H7 (cell line): Measurements from ENCODE around the gene B3GNT5. TPM values are rescaled to one million over a fixed set of nuclear protein-coding genes. Genes with fewer than 3 reads are reported as not detected.

Experiments used
- DNase-seq: peaks from one replicate; pipeline ENCODE4 v3.0.0; 2012
- H3K27me3 ChIP-seq: 2 replicates; pipeline ENCODE4 v1.6.0; 2011; ENCODE audit warnings: mild to moderate bottlenecking, low read length; ENCODE audit not compliant: control insufficient read depth, insufficient read depth
- H3K36me3 ChIP-seq: replicated peaks from 2 replicates; pipeline ENCODE4 v1.5.1; 2011; ENCODE audit warnings: low read length; ENCODE audit not compliant: control insufficient read depth, insufficient read depth
- H3K4me3 ChIP-seq: 2 replicates; pipeline ENCODE4 v1.5.1; 2011; ENCODE audit warnings: low read depth, mild to moderate bottlenecking, control low read depth, low read length, moderate library complexity; ENCODE audit not compliant: insufficient read depth
- total RNA-seq: library from RNA; depleted of rRNA; stranded (reverse); fragments of >200 nt; shearing (Covaris generic); gene quantifications from 2 replicates; pipeline ENCODE4 v1.2.3, GENCODE V29; 2014

B3GNT5 gene
- total RNA-seq, 1 experiment from 2014 or later, result 3.0 TPM

DNA sequence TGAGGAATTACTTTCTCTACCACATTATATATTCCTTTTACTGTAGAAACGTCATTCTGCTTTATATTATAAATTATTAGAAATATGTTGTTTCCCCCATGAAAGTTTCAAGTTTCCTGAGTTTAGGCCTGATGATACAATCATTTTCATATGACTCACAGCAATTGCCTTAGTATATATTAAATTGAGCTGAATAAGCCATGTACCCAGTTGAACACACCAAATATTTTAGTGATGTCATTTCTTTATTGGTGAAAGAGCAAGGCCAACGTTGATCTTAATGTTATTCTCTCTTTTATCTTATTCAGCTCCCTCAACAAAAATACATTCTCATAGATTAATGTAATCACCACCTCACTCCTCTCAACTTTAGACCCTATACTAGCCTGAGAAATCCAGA is 30.8 kb downstream of the B3GNT5 start:
- DNase-seq, result no peak
- no peaks in the 10 kb centered on the region for H3K36me3 ChIP-seq

DNA sequence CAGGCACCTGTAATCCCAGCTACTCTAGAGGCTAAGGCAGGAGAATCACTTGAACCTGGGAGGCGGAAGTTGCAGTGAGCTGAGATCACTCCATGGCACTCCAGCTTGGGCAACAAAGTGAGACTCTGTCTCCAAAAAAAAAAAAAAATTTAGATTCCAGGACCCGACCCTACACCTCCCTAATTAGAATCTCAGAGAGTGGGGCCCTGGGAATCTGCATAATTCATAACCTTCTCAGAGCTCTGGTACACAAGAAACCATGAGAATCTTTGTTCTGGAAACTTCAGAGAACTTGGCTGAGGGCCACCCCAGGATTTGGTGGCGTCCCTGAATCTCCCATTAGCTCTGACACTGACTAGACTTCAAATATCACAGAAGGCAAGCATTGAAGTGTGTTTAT is 31.5 kb downstream of the B3GNT5 start:
- H3K27me3 ChIP-seq, result no peaks in the 10 kb centered on the region
- no peak overlapping the region for H3K4me3 ChIP-seq
- no peaks in the 10 kb centered on the region for H3K36me3 ChIP-seq
- no peak for DNase-seq

More for the DNA sequence above, 30.8 kb downstream of the B3GNT5 start:
- no peak overlapping the region for H3K4me3 ChIP-seq
- no peaks in the 10 kb centered on the region for H3K27me3 ChIP-seq

DNA sequence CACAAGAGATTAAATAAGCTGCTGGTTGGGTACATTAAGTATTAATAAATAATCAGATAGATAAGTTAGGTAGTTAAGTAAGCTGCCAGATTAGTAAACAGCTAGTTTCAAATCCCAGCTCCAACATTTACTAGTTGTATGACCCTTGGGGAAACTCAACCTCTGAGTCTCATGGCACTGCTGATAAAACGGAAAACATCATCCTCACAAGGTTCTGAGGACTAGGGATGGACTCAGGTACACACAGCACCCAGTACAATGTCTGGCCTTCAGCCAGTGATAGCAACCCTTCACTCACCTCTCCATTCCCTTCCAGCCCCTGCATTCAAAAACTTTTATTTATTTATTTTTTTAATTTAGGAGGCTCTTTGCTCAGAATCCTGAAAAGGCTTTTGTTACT is 32.3 kb downstream of the B3GNT5 start:
- H3K27me3 ChIP-seq, result no peaks in the 10 kb centered on the region

DNA sequence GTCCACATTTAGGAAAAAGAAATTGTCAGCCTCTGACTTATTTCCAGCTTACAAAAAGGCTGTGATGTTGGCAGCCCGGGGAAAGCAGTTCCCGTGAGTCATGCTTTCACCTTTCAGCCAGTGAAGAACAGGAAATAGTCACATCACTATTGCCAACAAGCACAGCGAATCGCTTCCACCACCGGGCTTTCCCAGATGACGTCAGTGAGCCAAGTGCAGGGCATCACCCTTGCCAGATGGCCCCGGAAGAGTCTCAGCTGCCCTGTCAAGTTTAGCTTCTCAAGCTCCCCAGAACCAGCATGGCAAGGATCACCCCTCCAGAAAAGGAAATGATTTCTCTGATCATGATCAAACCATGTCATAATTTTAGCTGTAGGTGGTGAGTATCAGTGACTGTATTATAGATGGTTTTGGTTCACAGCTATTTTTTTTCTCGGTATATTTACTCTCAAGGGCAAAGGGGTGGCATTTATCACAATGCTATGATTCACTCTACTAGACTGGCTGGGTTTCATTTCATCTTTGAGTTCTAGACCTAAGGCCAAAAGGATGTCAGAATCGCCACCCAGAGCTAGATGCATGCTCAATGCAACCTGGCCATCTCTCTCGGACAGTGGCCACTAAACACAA is 32.9 kb downstream of the B3GNT5 start:
- no peaks in the 10 kb centered on the region for H3K27me3 ChIP-seq
- no peak overlapping the region for H3K4me3 ChIP-seq
- DNase-seq, result peak; percentile 13
- H3K36me3 ChIP-seq, result no peaks in the 10 kb centered on the region

More for the DNA sequence above, 32.3 kb downstream of the B3GNT5 start:
- Histone ChIP-seq H3K36me3 (no peaks in the 10 kb centered on the region), H3K4me3 (no peak overlapping the region)
- DNase-seq, result no peak

DNA sequence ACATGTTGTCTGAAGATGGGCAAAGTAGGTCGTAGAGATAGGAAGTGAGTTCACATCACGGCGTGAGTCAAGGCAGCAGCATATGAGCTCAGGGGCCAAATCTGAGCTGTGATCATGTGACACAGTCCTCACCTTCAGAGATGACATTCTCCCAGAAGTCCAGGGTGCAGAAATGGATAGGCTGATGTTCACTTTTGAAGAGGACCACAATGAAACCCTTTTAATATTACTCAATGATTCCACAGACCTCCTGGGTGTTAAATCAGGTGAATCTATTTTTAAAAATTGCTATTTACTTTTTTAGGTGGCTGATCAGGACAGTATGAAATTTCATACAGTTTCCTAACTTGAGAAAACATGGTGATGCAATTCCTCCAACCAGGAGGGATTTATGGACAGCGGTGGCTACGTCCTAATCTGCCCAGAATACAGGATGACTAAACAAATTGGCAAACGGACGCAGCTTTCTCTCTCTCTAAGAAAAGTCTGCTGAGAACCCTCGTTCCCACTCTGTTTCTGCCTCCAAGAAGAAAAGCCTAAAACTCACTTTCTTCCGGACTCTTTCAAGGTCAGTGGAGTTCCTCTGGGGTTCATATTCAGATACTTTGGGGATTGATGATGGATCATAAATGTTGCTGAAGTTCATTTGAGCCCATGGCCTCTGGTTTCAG is 34.4 kb downstream of the B3GNT5 start:
- no peak for DNase-seq
- H3K4me3 ChIP-seq, result no peak overlapping the region
- H3K27me3 ChIP-seq, result no peaks in the 10 kb centered on the region
- H3K36me3 ChIP-seq, result no peaks in the 10 kb centered on the region

DNA sequence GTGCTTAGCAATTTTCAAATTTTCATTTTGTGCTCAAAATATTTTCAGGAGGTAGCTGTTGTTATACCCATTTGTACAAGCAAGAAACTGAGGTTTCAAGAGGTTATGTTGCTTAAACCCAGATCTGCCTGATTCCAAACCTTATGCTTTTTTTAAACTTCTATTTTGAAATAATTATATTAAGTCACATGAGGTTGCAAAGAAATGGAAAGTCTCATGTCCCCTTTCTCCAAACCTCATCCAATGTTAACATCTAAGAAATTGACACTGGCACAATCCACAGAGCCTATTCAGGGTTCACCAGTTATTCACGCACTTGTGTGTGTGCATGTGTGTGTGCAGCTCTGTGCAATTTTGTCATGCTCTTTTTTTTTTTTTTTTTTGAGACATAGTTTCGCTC is 35.1 kb downstream of the B3GNT5 start:
- DNase-seq, result no peak
- H3K27me3 ChIP-seq, result no peaks in the 10 kb centered on the region
- H3K36me3 ChIP-seq, result no peaks in the 10 kb centered on the region
- H3K4me3 ChIP-seq, result no peak overlapping the region

DNA sequence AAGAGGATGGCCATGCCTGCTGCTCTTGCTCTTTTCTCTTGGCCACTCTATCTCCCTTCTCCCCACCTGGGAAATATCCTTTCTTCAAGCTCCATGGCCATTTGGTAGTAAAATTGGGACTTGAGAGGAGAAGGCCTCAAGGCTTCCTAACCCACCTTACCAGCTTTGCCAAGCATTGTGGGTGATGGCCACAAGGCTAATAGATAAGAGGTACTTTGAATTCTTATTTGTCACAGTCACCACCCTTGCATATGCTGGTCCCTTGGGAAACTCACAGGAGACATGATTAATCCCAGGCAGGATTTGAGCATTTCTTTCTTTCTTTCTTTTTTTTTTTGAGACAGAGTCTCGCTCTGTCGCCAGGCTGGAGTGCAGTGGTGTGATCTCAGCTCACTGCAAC is 37.2 kb downstream of the B3GNT5 start:
- H3K36me3 ChIP-seq, result peaks cover 3% of the 10 kb centered on the region
- DNase-seq, result no peak
- no peak overlapping the region for H3K4me3 ChIP-seq
- no peaks in the 10 kb centered on the region for H3K27me3 ChIP-seq

DNA sequence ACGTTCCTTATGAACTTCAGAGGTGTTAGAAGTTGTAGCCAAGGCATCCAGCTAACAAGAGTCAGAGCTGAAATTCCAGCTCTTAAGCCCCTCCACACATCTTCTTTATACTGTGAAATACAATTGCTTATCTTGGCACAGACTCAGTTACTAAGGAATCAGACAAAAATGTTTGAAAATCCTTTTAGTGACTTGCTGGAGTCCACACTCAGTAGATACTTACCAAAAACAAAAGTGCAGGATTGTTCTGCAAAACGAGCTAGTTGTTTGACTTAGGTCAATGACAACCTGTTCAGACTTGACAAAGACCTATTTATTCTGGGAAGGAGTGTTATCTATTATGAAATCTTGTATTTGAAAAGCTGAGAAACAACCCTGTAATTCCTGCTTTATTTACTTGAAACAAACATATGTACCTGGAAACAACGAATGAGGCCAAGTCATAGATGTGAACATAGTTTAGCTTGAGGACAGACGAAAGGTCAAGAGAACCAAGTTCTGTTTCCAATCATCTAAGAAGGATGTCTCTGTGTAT is 38.5 kb downstream of the B3GNT5 start:
- DNase-seq, result no peak
- Histone ChIP-seq H3K36me3 (peaks cover 3% of the 10 kb centered on the region), H3K27me3 (no peaks in the 10 kb centered on the region), H3K4me3 (no peak overlapping the region)

DNA sequence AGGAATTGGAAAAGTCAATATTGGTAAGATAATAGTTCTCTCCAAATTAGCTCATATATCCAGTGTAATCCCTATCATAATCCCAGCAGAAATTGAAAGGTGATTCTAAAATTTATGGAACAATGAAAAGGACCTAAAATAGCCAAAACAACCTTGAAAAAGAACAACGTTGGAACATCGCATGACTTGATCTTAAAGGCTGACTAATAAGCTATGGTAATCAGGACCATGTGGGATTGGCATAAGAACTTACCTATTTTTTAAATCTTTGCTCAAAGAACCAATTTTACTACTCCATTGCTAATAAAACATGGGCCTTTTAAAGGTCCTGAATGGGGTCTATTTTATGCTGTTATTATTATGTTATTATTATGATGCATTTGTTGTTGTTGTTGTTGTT is 40.9 kb downstream of the B3GNT5 start:
- H3K36me3 ChIP-seq, result peaks cover 3% of the 10 kb centered on the region
- no peak for DNase-seq
- H3K27me3 ChIP-seq, result no peaks in the 10 kb centered on the region
- H3K4me3 ChIP-seq, result no peak overlapping the region

DNA sequence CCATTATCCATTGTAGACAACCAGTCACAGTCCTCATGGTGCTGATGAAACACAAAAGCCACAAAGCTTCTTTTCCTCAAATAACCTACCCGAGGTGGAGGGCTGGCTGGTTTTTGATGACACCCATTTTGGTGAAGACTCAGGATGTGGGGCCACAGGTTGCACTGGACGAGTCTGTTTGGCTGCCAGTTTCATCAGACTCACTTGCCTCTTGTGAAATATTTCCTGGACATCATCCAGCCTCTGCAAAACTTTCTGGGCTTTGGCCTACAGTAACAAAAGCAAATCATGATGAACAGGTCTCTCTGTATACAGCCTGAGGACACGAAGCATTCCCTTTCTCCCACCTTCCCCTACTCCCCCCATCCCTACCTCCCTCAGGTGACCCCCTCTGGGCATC is 42.2 kb downstream of the B3GNT5 start:
- Histone ChIP-seq H3K27me3 (no peaks in the 10 kb centered on the region), H3K36me3 (peaks cover 4% of the 10 kb centered on the region), H3K4me3 (no peak overlapping the region)
- no peak for DNase-seq

DNA sequence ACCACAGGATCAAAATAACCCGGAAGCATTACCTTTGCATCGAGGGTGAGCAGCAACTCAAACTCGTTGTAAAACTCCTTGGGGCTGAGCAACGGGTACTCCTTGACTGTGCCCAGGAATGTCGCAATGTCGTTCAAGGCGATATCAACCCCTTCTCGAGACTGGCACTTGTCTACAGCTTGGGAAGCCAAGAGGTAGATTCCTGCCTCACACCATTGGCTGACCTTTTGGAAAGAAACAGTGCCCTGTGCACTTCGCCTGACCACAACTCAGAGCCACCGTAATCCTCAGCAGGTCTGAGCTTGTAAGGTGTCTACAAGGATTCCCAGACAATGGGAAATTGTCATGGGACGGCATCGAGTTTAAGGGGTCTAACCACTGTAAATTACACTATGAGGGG is 43.9 kb downstream of the B3GNT5 start:
- H3K4me3 ChIP-seq, result no peak overlapping the region
- DNase-seq, result no peak
- peaks cover 4% of the 10 kb centered on the region for H3K36me3 ChIP-seq
- no peaks in the 10 kb centered on the region for H3K27me3 ChIP-seq

DNA sequence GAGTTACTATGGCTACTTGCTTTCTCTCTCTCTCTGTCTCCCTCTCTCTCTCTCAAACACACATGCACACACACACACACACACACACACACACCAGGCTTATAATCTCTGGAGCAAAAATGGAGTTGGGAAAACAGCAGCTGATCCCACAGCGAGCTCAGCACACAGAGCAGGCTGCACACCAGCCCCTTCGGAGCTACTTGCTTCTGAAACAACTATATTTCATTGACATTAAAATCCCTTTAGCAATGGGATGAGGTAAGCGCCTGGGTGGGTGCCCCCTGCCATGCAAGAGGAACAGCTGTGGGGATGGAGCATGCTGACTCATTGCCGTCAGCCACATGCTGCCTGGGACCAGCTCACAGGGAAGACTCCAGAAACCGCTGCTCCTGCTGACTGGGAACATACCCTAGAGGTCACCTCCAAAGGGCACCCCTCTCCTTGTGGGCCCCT is 45.7 kb downstream of the B3GNT5 start:
- H3K4me3 ChIP-seq, result no peak overlapping the region
- H3K27me3 ChIP-seq, result no peaks in the 10 kb centered on the region
- DNase-seq, result peak; percentile 47
- peaks cover 4% of the 10 kb centered on the region for H3K36me3 ChIP-seq

DNA sequence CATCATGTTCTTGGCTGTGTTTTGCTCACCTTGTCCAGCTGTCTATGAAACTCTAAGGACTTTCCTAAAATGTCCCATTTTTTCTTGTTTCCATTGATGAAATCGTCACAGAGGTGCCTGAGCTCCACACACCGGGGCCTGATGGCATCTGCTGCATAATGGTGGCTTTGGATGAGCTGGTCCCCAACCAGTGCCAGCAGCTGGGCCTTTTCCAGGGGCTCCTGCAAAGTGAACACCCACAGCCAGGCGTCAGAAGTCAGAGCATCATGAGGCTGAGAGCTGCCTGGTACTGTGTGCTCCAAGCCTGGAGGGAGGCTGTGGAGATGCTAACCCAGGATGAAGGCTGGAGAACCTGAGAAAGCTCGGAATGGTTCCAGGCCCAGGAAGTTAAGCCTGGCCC is 46.9 kb downstream of the B3GNT5 start:
- Histone ChIP-seq H3K36me3 (peaks cover 4% of the 10 kb centered on the region), H3K27me3 (no peaks in the 10 kb centered on the region), H3K4me3 (no peak overlapping the region)
- DNase-seq, result no peak

DNA sequence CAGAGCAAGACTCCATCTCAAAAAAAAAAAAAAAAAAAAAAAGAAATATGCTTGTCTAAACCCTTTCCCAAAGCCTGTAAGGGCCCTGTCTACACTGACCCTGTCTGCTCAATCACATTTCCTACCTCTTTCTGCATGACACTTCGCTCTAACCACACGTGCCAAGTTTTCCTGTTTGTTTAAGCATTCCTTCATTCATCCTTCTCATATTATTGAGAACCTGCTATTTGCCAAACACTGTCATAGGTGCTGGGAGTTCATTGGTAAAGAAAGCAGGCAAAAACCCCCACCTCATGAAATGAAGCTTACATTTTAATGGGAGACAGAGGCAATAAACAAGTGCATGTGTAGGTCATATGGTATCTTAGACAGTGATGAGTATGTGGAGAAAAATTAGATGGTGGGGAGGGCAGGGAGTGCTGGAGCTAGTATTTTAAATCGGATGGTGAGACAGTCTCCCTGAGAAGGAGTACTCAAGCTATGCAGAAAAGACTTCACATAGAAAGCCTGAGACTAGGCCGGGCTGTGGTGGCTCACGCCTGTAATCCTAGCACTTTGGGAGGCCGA is 48.0 kb downstream of the B3GNT5 start:
- no peak for DNase-seq
- Histone ChIP-seq H3K27me3 (no peaks in the 10 kb centered on the region), H3K4me3 (no peak overlapping the region), H3K36me3 (peaks cover 1% of the 10 kb centered on the region; the same call in 1 of the 2 replicates)
